Left lung (tissue), 10 donors: ENCODE results near the gene NUP50. TPM values are rescaled to one million over a fixed set of nuclear protein-coding genes. Genes with fewer than 3 reads are reported as not detected.

Experiments
- ATAC-seq: fragments of 200-7000 bp; cut with Tn5 transposase; one replicate; pipeline ENCODE4 v1.9.1; 2020; ENCODE audit warnings: moderate library complexity
- DNase-seq, 4 donors: peaks; one replicate each; pipeline ENCODE4 v3.0.0-alpha.2; 2013 to 2020
- H3K27ac ChIP-seq, 2 donors: fragments of 200-600 bp; sonication (generic) in 1 of 2; one replicate each; pipeline versions ENCODE4 v1.5.0 to v1.8.0; 2020 to 2021
- H3K27me3 ChIP-seq, 2 donors: fragments of 200-600 bp; sonication (generic) in 1 of 2; one replicate each; pipeline versions ENCODE4 v1.5.0 to v1.8.0; 2020 to 2021
- H3K36me3 ChIP-seq, 2 donors: fragments of 200-600 bp; sonication (generic) in 1 of 2; one replicate each; pipeline versions ENCODE4 v1.5.0 to v1.8.0; 2020 to 2021
- H3K4me1 ChIP-seq, 2 donors: fragments of 200-600 bp; one replicate each; pipeline ENCODE4 v1.8.0; 2021
- H3K4me3 ChIP-seq, 2 donors: fragments of 200-600 bp; sonication (generic) in 1 of 2; one replicate each; pipeline versions ENCODE4 v1.5.0 to v1.8.0; 2020 to 2021; ENCODE audit warnings: mild to moderate bottlenecking in 1 of 2
- H3K9me3 ChIP-seq, 2 donors: fragments of 200-600 bp; sonication (generic) in 1 of 2; one replicate each; pipeline versions ENCODE4 v1.5.0 to v1.8.0; 2020 to 2021
- intact Hi-C, 2 donors: fragments of 100-400 bp; cut with DNase I; formaldehyde crosslinking; loops; one replicate each; pipeline versions ENCODE4 v1.11.2 to v1.14.2; 2022
- polyA plus RNA-seq, 6 donors: library from polyadenylated mRNA; unstranded; fragments of 120-200 nt; gene quantifications; one replicate each; pipeline ENCODE4 v1.2.1, GENCODE V29; 2013; ENCODE audit not compliant: insufficient read length in 6 of 6
- total RNA-seq, 2 donors: library from RNA; stranded (reverse); fragmentation: NEBNext Ultra II Directional; extraction: Animal tissue kit (Norgen Biotek cat#: 25700); gene quantifications; one replicate each; pipeline ENCODE4 v1.2.1, GENCODE V29; 2021
- TF ChIP-seq, protein P1 (sequence below), 2 donors: fragments of 200-600 bp; sonication (generic) in 1 of 2; IDR thresholded peaks; one replicate each; pipeline versions ENCODE4 v1.5.0 to v1.8.0; 2021; ENCODE audit warnings: antibody characterized with exemption in 2 of 2
- donor health status: DM: no; HTN: yes; CAD: no.
- donor health status: DM: no; HTN: no; CAD: no.

The NUP50 gene
- total and polyA plus RNA-seq, 8 donors = 47.4 to 70.0 (median 52.9) TPM

DNA sequence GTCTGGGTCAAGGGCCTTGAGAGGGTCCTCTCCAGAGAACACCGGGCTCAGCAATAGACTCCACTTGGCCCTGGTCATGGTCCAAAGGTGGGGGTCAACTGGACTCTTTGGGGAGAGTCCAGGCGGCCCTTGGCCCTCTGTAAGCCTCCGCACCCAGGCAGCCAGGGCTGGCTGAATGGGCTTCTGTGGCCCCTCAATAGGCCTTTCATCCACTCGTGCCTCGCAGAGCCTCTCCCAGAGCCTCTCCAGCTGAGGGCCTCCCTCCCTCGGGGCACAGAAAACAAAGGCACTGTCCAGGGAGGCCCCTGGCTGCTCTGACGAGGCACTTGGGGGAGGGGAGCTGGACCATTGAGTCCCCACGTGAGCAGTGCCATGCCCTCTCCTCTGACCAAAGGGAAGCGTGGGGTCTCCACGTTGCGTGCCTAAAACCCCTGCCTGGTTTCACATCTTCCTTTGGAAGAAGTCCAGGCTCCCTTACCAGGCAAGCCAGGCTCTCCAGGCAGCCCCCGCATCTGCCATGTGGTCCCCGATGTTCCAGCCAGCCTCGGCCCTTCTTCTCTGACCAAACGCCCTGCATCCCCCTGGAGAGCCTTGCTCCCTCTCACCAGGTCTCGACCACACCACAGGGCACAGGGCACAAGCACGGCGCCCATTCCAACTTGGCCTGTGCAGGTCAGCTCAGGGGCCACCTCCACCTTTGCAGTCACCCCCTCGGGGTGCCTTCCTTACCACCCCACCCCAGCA lies 61.4 kb downstream of the NUP50 start:
- H3K27me3 ChIP-seq = no peaks in the 10 kb centered on the region
- intact Hi-C loops = no loop called here
- no peak overlapping the region for H3K4me3 ChIP-seq
- TF ChIP-seq, protein P1, sequence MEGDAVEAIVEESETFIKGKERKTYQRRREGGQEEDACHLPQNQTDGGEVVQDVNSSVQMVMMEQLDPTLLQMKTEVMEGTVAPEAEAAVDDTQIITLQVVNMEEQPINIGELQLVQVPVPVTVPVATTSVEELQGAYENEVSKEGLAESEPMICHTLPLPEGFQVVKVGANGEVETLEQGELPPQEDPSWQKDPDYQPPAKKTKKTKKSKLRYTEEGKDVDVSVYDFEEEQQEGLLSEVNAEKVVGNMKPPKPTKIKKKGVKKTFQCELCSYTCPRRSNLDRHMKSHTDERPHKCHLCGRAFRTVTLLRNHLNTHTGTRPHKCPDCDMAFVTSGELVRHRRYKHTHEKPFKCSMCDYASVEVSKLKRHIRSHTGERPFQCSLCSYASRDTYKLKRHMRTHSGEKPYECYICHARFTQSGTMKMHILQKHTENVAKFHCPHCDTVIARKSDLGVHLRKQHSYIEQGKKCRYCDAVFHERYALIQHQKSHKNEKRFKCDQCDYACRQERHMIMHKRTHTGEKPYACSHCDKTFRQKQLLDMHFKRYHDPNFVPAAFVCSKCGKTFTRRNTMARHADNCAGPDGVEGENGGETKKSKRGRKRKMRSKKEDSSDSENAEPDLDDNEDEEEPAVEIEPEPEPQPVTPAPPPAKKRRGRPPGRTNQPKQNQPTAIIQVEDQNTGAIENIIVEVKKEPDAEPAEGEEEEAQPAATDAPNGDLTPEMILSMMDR (IDR thresholded peaks at IDR 0.05) = no peak
- H3K9me3 ChIP-seq = no peaks in the 10 kb centered on the region
- DNase-seq = peak in 1 of 4 donors; percentile 59
- H3K36me3 ChIP-seq = no peaks in the 10 kb centered on the region
- ATAC-seq = no peak
- peaks cover 5 to 75% of the 10 kb centered on the region in 2 donors for H3K4me1 ChIP-seq
- H3K27ac ChIP-seq = peak overlapping the region in 1 of 2 donors; percentile 88

DNA sequence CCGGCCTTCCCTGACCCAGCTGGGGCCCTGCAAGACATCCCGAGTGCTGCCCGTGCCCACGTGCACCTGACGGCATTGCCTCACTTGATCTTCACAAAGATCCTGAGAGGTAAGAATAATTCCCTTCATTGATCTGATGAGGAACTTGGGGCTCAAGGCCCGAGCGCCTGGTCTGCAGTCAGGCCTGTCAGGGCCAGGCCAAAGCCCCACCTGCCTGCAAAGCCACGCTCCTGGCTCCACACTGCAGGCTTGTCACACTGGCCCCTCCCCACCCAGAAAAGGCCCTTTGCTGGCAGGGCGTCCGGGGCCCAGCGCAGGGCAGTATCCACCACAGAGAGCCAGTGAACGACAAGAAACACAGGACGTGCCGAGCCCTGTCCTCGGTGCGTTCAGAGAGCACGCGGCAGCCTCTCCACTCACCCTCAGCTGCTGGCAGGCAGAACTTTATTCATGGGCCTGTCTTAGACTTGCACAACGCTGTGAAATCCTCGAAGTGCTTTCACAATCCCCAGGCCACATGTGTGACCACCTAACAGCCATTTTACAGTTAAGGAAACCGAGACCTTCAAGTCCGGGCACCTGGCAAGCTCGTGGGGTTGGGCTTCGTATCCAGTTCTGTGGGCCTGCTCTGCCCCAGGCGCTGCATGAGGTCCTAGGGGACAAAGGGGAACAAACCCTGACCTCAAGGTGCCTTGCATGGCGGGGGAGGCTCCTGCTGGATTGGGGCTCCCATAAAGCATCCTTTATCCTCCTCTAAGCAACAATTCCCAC lies 62.2 kb downstream of the NUP50 start:
- Histone ChIP-seq H3K27me3 (no peaks in the 10 kb centered on the region), H3K27ac (peak overlapping the region in 1 of 2 donors; percentile 88), H3K4me3 (no peak overlapping the region), H3K4me1 (peaks cover 5 to 79% of the 10 kb centered on the region in 2 donors), H3K36me3 (no peaks in the 10 kb centered on the region), H3K9me3 (no peaks in the 10 kb centered on the region)
- peak in 3 of 4 donors; percentile 57 to 81 (median 63) for DNase-seq
- ATAC-seq = peak; percentile 69
- TF ChIP-seq, protein P1 (IDR thresholded peaks at IDR 0.05) = no peak
- intact Hi-C loops = no loop called here

DNA sequence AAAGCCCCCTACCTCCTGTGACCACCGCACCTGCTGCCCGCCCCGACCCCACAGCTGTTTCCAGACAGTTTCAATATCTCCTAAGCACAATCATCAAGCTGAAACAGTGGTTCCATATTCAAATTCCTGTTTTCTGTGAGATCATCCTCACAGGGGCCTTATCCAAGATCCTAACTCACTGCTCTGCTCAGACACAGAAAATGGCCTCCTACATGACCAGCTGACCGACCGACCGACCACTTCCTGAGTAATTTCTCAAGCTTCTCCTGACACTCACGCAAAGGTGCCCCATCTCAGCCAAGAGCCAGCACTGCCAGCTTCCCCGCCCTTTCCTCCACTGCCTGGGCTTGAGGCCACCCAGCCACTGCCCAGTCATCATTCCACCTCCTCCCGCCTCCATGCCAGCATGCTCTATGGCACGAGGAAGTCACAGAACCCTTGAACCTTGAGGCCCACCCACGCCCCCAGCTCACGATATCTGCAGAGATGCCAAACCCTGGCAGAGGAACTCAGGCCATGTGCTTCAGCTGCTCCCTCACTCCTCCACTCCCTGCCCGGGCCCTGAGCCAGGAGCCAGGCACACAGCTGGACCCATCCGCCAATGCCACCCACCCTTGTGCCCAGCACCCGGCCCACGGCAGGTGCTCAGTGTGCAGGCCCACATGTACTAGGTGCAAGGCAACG lies 62.9 kb downstream of the NUP50 start:
- Histone ChIP-seq H3K27me3 (no peaks in the 10 kb centered on the region), H3K36me3 (no peaks in the 10 kb centered on the region), H3K4me1 (peaks cover 5 to 77% of the 10 kb centered on the region in 2 donors), H3K9me3 (no peaks in the 10 kb centered on the region), H3K4me3 (no peak overlapping the region), H3K27ac (peak overlapping the region in 1 of 2 donors; percentile 88)
- intact Hi-C loops = no loop called here
- ATAC-seq (peak; percentile 56), DNase-seq (peak in 1 of 4 donors; percentile 76)
- TF ChIP-seq, protein P1 (IDR thresholded peaks at IDR 0.05) = no peak

DNA sequence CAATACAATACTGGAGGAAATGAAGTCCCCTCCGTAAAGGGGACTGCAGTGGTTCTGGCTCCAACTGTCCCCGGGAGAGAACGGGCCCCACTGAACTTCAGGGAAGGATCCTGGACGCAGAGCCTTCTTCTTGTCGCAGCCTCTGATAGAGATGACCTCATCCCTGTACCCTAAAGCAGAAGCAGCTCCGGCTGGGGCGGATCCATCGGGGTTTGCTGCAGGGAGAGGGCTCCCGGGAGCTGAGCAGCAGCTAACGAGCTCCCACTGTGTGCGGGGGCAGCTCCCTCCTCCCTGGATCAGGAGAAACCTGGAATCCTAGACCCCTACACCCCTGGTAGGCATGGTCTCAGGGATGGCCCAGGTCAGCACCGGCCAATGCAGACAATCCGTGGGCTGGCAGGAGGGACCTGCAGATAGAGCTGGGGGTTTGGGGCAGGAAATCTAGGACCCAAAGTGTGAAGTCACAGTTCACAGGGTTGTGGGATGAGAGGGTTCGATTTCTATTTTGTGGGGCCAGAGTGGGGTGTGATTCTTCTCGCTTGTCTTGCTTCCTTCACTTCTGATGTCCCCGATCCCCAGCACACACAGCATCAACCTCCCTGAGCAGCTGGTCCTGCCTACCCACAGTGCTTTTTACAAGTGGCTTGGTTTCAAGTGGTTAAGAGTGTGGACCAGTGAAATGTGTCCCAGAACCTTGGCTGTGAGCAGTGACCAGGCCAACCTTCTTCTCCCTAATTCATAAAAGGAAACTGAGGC lies 64.1 kb downstream of the NUP50 start:
- intact Hi-C loops = no loop called here
- DNase-seq = peak in 1 of 4 donors; percentile 91
- TF ChIP-seq, protein P1 (IDR thresholded peaks at IDR 0.05) = no peak
- no peak overlapping the region for H3K4me3 ChIP-seq
- peak overlapping the region in 1 of 2 donors; percentile 88 for H3K27ac ChIP-seq
- H3K9me3 ChIP-seq = no peaks in the 10 kb centered on the region
- peaks cover 5 to 74% of the 10 kb centered on the region in 2 donors for H3K4me1 ChIP-seq
- no peaks in the 10 kb centered on the region for H3K36me3 ChIP-seq
- ATAC-seq = peak; percentile 56
- H3K27me3 ChIP-seq = no peaks in the 10 kb centered on the region
